ENCODE measurements around the gene CSN2. TPM values are rescaled to one million over a fixed set of nuclear protein-coding genes. Genes with fewer than 3 reads are reported as not detected.

Gene CSN2
- total and polyA plus RNA-seq, 12 donors: not detected

DNA sequence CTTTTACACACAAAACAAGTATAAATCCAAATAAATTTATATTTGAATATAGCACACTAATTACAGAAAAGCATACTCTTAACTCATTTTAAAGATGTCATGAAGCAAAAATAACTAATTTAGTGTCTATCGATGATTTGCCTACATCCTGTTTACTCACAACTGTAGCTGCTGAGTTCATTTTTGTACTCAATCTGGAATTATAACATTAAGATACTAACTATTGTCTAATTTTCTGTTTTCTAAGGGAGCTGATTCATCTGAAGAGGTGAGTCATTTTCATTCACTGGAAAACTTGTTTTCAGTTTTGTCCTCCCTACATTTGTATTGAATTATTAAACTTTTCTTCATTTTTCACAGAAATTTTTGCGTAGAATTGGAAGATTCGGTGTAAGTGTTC, 33.9 kb upstream of the CSN2 start:
- Histone ChIP-seq H3K36me3 (no peaks in the 10 kb centered on the region), H3K4me3 (no peak overlapping the region), H3K27me3 (no peaks in the 10 kb centered on the region), H3K4me1 (no peaks in the 10 kb centered on the region), H3K9me3 (no peaks in the 10 kb centered on the region), H3K27ac (no peak overlapping the region)
- TF ChIP-seq, protein P1, sequence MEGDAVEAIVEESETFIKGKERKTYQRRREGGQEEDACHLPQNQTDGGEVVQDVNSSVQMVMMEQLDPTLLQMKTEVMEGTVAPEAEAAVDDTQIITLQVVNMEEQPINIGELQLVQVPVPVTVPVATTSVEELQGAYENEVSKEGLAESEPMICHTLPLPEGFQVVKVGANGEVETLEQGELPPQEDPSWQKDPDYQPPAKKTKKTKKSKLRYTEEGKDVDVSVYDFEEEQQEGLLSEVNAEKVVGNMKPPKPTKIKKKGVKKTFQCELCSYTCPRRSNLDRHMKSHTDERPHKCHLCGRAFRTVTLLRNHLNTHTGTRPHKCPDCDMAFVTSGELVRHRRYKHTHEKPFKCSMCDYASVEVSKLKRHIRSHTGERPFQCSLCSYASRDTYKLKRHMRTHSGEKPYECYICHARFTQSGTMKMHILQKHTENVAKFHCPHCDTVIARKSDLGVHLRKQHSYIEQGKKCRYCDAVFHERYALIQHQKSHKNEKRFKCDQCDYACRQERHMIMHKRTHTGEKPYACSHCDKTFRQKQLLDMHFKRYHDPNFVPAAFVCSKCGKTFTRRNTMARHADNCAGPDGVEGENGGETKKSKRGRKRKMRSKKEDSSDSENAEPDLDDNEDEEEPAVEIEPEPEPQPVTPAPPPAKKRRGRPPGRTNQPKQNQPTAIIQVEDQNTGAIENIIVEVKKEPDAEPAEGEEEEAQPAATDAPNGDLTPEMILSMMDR (IDR thresholded peaks at IDR 0.05): no peak
- DNase-seq: no peak
- ATAC-seq: no peak
- WGBS, 2 donors: 88 to 93% methylated on average over 3 of the region's 3 CpGs
- intact Hi-C loops (cut with DNase I): no loop called here

DNA sequence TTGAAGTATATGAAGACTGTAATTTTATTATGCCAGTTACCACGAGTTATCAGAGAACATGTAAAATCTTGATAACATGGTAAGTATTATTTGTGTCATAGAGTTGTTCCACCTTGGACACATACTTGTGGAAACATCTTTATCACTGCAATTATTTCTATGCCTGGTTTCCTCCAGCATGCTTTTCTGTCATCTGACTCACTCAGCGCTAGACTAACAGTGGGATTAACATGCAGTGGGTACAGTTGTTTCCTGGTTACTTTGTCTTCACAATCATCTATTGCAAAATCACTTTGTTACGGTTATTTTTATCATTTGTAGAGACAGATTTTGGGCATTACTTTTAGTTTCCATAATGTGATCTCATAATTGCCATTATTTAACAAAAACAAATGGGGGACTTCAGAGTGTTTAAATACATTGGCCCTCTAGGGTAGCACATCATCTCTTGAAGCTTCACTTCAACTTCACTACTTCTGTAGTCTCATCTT, 30.0 kb upstream of the CSN2 start, which contains the start of gene STATH:
Gene STATH, plus strand, starts transcription at position 441 of the 491 bp plus-strand sequence. CDS start 2,472 bp downstream, outside the sequence.
- WGBS, 2 donors: 62 to 72% methylated on average over 3 of the region's 3 CpGs
- TF ChIP-seq, protein P1 (IDR thresholded peaks at IDR 0.05): no peak

DNA sequence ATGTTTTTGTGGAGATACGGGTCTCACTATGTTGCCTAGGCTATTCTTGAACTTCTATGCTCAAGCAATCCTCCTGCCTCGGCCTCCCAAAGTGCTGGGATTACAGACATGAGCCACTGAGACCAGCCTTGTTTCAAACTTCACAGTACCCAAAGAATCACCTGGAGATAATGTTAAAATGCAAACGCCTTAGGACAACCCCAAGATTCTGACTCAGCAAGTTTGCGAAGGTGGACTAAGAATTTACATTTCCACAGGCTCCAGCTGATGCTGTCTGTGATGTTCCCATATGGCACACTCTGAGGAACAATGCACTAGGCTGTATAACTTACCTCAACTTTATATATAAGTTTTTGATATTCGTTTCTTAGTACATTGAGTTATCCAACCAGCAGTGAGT, 29.3 kb upstream of the CSN2 start:
- intact Hi-C loops (cut with DNase I): no loop called here
- DNase-seq (no peak), ATAC-seq (no peak)
- WGBS, 2 donors: 79 to 80% methylated on average over 5 of the region's 5 CpGs
- no peaks in the 10 kb centered on the region for H3K27me3 ChIP-seq
- TF ChIP-seq, protein P1 (IDR thresholded peaks at IDR 0.05): no peak
- H3K36me3 ChIP-seq: no peaks in the 10 kb centered on the region
- H3K4me1 ChIP-seq: no peaks in the 10 kb centered on the region
- no peaks in the 10 kb centered on the region for H3K9me3 ChIP-seq
- no peak overlapping the region for H3K4me3 ChIP-seq
- H3K27ac ChIP-seq: no peak overlapping the region

More for the DNA sequence above, 30.0 kb upstream of the CSN2 start, which contains the start of gene STATH:
- DNase-seq: no peak
- intact Hi-C loops (cut with DNase I): no loop called here
- Histone ChIP-seq H3K4me3 (no peak within 1 kb of the TSS), H3K4me1 (no peaks in the 10 kb centered on the region), H3K27me3 (no peaks in the 10 kb centered on the region), H3K36me3 (no peaks in the 10 kb centered on the region), H3K27ac (no peak within 1 kb of the TSS), H3K9me3 (no peaks in the 10 kb centered on the region)
- no peak for ATAC-seq

DNA sequence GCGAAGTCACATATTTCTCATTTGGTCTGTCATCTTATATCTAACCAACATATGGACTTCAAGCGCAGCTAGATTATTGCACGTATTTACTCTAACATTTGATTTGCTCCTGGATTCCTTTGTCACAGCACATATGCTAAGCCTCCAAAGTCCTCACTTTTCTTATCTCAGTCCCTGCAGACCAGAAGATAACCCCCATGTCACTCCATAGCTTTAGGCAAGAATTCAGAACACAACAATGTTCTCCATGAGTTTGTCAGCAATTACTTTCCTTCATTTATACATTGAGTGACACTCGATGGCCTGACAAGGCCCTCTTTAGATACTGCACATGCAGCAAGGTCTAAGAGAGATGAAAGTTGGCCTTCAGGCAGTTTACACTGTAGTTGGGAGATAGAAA, 25.5 kb upstream of the CSN2 start:
- Histone ChIP-seq H3K4me1 (no peaks in the 10 kb centered on the region), H3K9me3 (no peaks in the 10 kb centered on the region), H3K4me3 (no peak overlapping the region), H3K27me3 (no peaks in the 10 kb centered on the region), H3K36me3 (no peaks in the 10 kb centered on the region), H3K27ac (no peak overlapping the region)
- DNase-seq (no peak), ATAC-seq (no peak)
- 55 to 58% methylated on average over 4 of the region's 4 CpGs for WGBS, 2 donors
- TF ChIP-seq, protein P1 (IDR thresholded peaks at IDR 0.05): no peak
- intact Hi-C loops (cut with DNase I): no loop called here
